ENCODE results near the gene DEFB112. TPM values are rescaled to one million over a fixed set of nuclear protein-coding genes. Genes with fewer than 3 reads are reported as not detected.

DEFB112 gene
- not detected in 5 replicates for total RNA-seq (2022; extraction: Qiagen RNA extraction)

GRCh38 chr6:50049829-50050228, at the start of gene DEFB112:
Gene DEFB112 (minus strand): TSS chr6:50049929. CDS start chr6:50049869, 60 bp downstream.

GRCh38 chr6:50021894-50022293, 27.8 kb downstream of the DEFB112 start, which contains the start of gene DEFB110:
Gene DEFB110 (minus strand): TSS chr6:50021994. CDS start chr6:50021935, 59 bp downstream.

Other genes with a start within 250 kb of the DEFB112 start
- gene CRISP1, start 183.4 kb downstream of the DEFB112 start, total RNA-seq (2022; extraction: Qiagen RNA extraction): not detected in 5 replicates
- gene DEFB114, start 85.8 kb downstream of the DEFB112 start, total RNA-seq (2022; extraction: Qiagen RNA extraction): not detected in 5 replicates
- gene DEFB113, start 80.3 kb downstream of the DEFB112 start, total RNA-seq (2022; extraction: Qiagen RNA extraction): not detected in 5 replicates
- gene DEFB110, start 27.9 kb downstream of the DEFB112 start, total RNA-seq (2022; extraction: Qiagen RNA extraction): not detected in 5 replicates

All from A549 treated with dexamethasone at 1 μM for 4 hours (cell line).